Measurements from ENCODE around the gene AFF1.

DNA sequence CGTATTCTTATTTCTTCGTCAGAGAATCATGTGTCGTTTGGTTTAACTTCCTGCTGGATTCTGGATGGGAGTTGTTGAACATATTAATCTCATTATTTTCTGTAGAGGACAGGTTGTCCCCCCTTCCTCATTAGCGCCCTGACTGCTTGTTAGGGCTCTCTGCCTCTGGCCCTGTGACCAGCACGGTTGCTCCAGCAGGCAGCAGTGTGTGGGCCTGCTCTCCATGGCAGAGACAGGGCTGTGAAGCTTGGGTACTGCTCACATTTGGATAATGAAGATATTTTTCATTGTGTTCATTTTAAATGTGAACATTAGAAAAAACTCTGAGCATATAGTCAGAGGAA is 182.9 kb downstream of the AFF1 start:
- TF ChIP-seq CTCF (conservative IDR thresholded peaks at IDR 0.05) (no peak), EZH2 (IDR thresholded peaks at IDR 0.05; ENCODE audit: low read depth) (no peak)
